ENCODE data around the gene MPPED2.

MPPED2 gene

GRCh38 chr11:30580573-30580972, 5.6 kb downstream of the MPPED2 start:
- TF ChIP-seq CTCF (IDR thresholded peaks at IDR 0.05; ENCODE audit: low read depth, low read length), result no peak
- H3K4me3 ChIP-seq (ENCODE audit: low read depth, low read length), result no peak overlapping the region
- peaks cover 16% of the 10 kb centered on the region for H3K27me3 ChIP-seq
- H3K4me1 ChIP-seq, result no peaks in the 10 kb centered on the region
- no peaks in the 10 kb centered on the region for H3K9me3 ChIP-seq
- no peak for DNase-seq
- H3K36me3 ChIP-seq, result no peaks in the 10 kb centered on the region

GRCh38 chr11:30579415-30580175, 6.6 kb downstream of the MPPED2 start:
- Histone ChIP-seq H3K4me3 (ENCODE audit: low read depth, low read length) (no peak overlapping the region), H3K36me3 (no peaks in the 10 kb centered on the region), H3K4me1 (no peaks in the 10 kb centered on the region), H3K9me3 (no peaks in the 10 kb centered on the region), H3K27me3 (peaks cover 7% of the 10 kb centered on the region)
- DNase-seq, result no peak
- no peak for TF ChIP-seq CTCF (IDR thresholded peaks at IDR 0.05; ENCODE audit: low read depth, low read length)

- TF ChIP-seq CTCF (IDR thresholded peaks at IDR 0.05; ENCODE audit: low read depth, low read length), result no peak
- Histone ChIP-seq H3K4me3 (ENCODE audit: low read depth, low read length) (no peak overlapping the region), H3K9me3 (no peaks in the 10 kb centered on the region), H3K4me1 (no peaks in the 10 kb centered on the region), H3K36me3 (no peaks in the 10 kb centered on the region), H3K27me3 (no peaks in the 10 kb centered on the region)
- no peak for DNase-seq
These were observed 7.7 kb downstream of the MPPED2 start for GRCh38 chr11:30578406-30578805.

- TF ChIP-seq CTCF (IDR thresholded peaks at IDR 0.05; ENCODE audit: low read depth, low read length), result no peak
- no peaks in the 10 kb centered on the region for H3K4me1 ChIP-seq
- H3K9me3 ChIP-seq, result no peaks in the 10 kb centered on the region
- no peak for DNase-seq
- no peaks in the 10 kb centered on the region for H3K27me3 ChIP-seq
- no peaks in the 10 kb centered on the region for H3K36me3 ChIP-seq
- H3K4me3 ChIP-seq (ENCODE audit: low read depth, low read length), result no peak overlapping the region
These were observed 12.2 kb downstream of the MPPED2 start for GRCh38 chr11:30573951-30574350.

GRCh38 chr11:30568931-30569330, 17.2 kb downstream of the MPPED2 start:
- H3K4me1 ChIP-seq, result no peaks in the 10 kb centered on the region
- H3K36me3 ChIP-seq, result no peaks in the 10 kb centered on the region
- no peaks in the 10 kb centered on the region for H3K27me3 ChIP-seq
- H3K4me3 ChIP-seq (ENCODE audit: low read depth, low read length), result no peak overlapping the region
- no peaks in the 10 kb centered on the region for H3K9me3 ChIP-seq
- DNase-seq, result no peak
- TF ChIP-seq CTCF (IDR thresholded peaks at IDR 0.05; ENCODE audit: low read depth, low read length), result no peak

GRCh38 chr11:30567644-30568043, 18.5 kb downstream of the MPPED2 start:
- no peaks in the 10 kb centered on the region for H3K9me3 ChIP-seq
- no peaks in the 10 kb centered on the region for H3K4me1 ChIP-seq
- no peaks in the 10 kb centered on the region for H3K27me3 ChIP-seq
- no peak overlapping the region for H3K4me3 ChIP-seq (ENCODE audit: low read depth, low read length)
- no peak for TF ChIP-seq CTCF (IDR thresholded peaks at IDR 0.05; ENCODE audit: low read depth, low read length)
- no peaks in the 10 kb centered on the region for H3K36me3 ChIP-seq
- no peak for DNase-seq

Measured in BE2C (cell line).